Activated CD8-positive, alpha-beta memory T cell treated with anti-CD3 and anti-CD28 coated beads, Interleukin-2, amount 50 U/mL, for 24 hours (primary cell): ENCODE data around the gene GLYATL1.
"Not testable (repeated sequence)": the region's sequence is repeated elsewhere in the genome, so short reads cannot be mapped to it uniquely, and the experiment has no call there.

Experiments
- DNase-seq: peaks from one replicate; pipeline ENCODE4 v3.0.0-alpha.2; 2020; ENCODE audit errors: extremely low read depth

Gene GLYATL1

GRCh38 chr11:58998480-58999290 is 59.4 kb downstream of the GLYATL1 start:
- no peak for DNase-seq

GRCh38 chr11:58999291-58999680 is 60.0 kb downstream of the GLYATL1 start:
- DNase-seq: no peak

GRCh38 chr11:59000003-59000402 is 60.7 kb downstream of the GLYATL1 start:
- DNase-seq: no peak

- not testable (repeated sequence) for DNase-seq
These were observed 62.7 kb downstream of the GLYATL1 start for GRCh38 chr11:59002006-59002405.
